Measurements from ENCODE around the gene ADRA1B.

ADRA1B gene

DNA sequence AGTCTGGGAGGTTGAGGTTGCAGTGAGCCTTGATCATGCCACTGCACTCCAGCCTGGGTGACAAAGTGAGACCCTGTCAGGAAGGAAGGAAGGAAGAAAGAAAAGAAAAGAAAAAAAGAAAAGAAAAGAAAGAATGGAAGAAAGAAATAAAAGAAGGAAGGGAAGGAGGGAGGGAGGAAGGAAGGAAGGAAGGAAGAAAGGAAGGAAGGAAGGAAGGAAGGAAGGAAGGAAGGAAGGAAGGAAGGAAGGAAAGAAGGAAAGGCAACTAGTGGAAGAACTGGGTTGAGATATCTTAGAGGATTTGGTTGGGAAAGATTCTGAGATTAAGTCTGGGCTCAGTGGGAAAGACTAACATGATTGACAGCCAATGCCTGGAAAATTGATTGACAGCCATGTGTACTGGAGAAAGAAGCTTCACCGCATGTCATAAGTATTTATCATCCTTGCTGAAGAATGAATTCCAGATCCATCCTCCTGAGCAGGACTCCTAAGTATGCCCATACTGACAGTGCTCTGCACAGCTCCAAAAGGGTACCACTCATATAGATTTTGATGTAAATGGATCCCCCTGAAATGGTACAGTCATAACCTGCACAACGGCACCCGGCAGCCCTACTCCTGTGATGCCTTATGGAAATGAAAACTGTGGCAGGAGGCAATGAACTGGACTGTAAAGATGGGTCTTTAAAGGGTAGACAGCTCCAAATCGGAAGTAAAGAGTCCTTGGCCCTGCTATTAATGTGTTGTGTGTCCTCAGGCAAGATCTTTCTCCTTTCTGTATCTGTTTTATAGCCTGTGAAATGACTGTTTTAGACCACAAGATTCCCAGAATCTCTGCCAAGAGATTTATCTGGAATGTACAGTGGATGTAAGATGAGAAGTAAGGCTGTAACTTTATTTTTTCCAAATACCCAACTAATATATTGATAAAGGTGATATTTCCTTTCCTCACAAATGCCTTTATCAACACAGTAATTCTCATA, 16.9 kb upstream of the ADRA1B start:
- FAIRE-seq (no peak), DNase-seq (ENCODE audit: extremely low spot score, insufficient read length, low read depth) (no peak)

DNA sequence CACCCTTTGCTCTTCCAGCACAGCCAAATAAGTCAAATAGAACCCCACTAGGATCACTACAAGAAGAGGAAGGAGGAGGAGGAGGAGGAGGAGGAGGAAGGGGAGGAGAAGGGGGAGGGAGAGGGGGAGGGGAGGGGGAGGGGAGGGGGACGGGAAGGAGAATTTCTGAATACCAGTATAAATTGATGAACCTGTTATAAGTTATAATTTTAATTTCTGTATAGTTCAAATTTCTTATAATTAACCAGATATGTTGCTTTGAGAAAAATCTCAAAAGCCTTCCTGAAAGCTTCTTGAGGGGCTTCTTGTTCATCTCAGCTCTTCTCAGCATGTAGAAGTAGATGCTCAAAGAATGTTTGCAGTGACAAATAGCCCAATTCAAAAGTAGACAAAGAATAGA, 15.0 kb upstream of the ADRA1B start:
- DNase-seq (ENCODE audit: extremely low spot score, insufficient read length, low read depth) (no peak), FAIRE-seq (no peak)

DNA sequence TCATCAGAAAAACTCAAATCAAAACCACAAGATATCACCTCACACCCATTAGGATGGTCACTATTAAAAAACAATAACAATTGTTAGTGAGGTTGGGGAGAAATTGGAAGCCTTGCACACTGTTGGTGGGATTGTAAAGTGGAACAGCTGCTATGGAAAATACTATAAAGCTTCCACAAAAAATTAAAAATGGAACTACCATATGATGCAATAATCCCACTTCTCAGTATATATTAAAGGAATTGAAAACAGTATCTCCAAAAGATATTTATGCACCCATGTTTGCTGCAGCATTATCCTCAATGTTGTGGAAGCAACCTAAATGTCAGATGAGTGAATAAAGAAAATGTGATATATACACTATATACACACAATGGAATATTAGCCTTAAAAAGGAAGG, 14.5 kb upstream of the ADRA1B start:
- DNase-seq (ENCODE audit: extremely low spot score, insufficient read length, low read depth) (no peak), FAIRE-seq (no peak)

DNA sequence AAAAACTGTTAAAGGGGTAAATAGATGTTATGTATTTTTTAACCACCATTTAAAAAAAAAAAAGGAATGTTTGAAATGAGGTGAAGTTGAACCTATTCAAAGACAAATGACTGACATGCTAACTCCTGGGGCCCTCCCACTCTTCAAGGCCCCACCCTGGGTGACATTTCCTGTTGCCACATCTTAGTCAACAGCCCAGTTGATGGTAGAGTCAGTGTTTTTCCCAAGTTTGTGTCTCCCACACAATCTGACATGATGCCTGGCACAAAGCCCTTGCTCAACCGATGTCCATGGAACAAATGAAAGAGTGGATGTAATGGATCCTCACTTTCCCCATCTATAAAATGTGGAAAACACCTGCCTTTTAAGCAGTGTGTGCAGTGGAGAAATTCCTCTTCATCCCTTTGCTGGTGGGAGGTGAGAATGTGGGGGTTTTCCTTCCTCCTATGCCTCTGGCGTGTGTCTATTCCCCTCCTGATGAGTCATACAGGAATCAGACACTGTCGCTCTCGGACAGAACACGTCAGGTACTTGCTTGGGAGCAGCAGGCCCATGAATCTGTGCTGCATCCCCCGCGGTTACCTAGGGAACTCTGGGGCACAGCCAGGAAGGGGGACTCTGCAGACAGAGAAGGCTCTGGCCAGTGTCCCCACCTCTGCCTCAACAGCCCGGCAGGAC, 13.7 kb upstream of the ADRA1B start:
- FAIRE-seq (no peak), DNase-seq (ENCODE audit: extremely low spot score, insufficient read length, low read depth) (no peak)

DNA sequence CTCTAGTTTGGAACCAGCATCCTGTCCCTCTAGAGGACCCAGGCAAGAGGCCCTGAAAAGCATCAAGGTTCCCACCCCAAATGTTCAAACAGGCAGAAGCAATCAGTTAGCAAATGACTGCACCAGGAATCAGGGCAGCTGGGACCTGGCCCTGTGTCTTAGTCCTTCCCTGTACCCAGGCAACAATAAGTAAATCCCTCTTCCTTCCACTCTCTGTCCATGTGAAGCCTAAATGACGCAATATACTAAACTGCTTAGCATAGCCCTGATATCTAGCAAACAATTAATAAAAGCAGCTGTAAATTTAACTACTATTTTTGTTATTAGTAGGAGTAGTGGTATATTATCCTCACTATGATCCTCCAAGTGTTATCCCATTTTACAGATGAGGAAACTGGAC, 13.2 kb upstream of the ADRA1B start:
- no peak for FAIRE-seq
- no peak for DNase-seq (ENCODE audit: extremely low spot score, insufficient read length, low read depth)

DNA sequence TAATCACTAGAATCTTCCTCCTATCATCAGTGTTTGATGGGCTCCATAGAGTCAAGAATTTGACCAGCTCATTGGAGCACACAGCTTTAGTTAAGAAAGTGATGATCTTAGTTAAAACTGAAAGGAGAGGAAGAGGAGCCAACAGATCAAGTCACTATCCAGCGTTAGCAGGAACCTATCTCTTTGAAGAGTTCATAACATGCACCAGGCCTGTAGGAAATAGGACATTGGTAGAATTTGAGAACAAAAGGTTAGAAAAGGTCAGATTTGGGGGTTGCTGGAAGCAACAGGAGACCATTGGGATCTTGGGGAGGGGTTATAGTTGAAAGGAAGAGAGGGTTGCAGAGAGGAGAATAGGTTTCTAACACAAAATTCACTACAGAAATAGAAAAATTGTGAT, 11.4 kb upstream of the ADRA1B start:
- FAIRE-seq (no peak), DNase-seq (ENCODE audit: extremely low spot score, insufficient read length, low read depth) (no peak)

DNA sequence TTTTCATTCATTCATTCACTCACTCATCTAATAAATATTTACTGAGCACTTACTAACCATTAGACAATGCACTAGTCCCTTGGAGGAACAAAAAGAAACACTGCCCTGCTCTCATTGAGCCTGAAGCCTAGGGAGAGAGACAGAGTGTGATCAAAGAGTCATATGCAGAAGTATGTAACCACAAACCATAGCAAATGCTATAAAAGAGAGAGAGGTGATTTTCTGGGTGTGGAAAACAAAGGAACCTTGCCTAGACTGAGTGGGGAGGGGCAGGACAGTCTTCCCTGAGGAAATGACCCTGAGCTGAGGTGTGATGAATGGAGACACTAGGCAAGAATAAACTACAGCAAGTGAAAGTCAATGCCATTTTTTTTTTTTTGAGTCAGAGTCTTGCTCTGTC, 10.8 kb upstream of the ADRA1B start:
- DNase-seq (ENCODE audit: extremely low spot score, insufficient read length, low read depth) (no peak), FAIRE-seq (no peak)

DNA sequence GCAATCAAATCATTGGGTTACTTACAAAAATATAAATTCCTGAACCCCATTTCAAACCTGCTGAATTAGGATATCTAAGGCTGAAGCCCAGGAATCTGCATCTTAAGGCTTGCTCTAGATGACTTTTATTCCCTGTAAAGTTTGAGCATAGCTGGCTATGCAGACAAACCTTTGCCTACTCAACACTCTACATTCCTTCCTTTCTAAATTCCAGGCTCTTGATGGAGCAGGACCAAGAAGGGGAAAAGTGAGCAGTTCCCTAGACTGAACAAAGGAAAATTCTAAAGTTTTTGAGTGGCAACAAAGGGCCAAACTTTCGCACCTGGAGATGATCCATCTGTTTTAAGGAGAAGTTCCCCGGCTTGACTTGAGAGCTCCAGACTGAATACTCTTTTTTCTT, 9.8 kb upstream of the ADRA1B start:
- DNase-seq (ENCODE audit: extremely low spot score, insufficient read length, low read depth) (no peak), FAIRE-seq (no peak)

DNA sequence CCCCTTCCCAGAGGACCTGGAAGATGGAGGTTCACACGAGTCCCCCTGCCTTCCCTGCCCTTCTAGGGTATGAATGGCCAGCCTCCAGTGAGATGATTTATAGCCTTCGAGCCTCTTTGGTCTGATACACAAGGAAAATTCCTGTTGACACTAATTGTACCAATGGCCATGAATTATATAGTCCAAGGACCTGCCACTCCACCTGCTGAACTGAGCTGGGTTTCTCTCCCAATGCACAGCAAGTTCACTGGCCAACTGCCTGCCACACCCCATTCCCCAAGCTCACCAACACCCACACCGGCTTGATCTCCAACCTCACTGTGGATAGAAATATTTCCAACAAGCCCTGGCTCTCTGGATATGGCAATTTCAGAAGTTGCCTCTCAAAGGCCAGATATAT, 9.3 kb upstream of the ADRA1B start:
- no peak for FAIRE-seq

DNA sequence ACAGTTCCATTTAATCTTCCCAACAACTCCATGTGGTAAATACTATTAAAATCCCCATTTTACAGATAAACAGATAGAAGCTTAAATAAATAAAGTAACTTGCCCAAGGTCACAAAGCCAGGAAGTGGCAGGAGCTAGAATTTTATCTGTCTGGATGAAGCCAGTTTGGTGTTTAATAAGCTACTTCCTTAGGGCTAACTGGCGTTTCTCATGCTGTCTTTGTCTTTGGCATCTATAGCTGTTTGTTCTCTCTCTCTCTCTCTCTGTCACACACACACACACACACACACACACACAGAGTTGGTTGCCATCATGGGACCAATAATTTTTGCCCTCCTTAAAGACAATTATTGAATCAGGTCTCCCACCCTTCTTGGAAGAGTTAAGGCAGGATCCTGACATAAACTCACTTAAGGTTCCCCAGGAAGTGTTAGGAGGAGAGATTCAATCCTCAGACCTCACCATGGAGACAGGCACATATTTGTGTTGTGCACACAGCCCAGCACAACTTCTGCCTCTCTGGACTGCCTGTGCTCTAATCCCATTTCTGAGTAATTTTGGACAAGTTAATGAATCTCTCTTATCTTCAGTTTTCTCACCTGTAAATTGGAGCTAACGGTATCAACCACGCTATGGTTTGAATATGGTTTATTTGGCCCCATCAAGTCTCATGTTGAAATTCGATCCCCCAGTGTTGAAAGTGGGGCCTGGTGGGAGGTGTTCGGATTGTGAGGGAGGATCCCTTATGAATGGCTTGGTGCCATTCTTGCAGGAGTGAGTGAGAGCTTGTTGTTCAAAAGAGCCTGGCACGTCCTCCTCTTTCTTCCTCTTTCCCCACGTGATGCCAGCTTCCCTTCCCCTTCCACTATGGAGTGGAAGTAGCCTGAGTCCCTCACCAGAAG, 8.3 kb upstream of the ADRA1B start:
- no peak for DNase-seq (ENCODE audit: extremely low spot score, insufficient read length, low read depth)
- no peak for FAIRE-seq

More for the DNA sequence above, 9.3 kb upstream of the ADRA1B start:
- DNase-seq (ENCODE audit: extremely low spot score, insufficient read length, low read depth) = no peak

DNA sequence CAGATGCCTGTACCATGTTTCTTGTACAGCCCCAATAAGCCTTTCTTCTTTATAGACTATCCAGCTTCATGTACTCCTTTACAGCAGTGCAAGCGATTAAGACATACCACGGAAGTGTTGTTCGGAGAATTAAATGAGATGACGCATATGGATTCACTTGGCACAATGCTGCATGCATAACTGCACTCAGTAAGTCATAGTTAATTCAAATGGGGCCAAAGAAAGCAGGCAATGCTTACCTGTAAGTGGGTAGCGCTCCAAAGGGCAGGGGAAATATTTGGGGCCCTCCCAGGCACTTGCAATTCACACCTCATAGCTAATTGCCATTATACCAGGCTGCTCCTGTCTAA, 7.7 kb upstream of the ADRA1B start:
- DNase-seq (ENCODE audit: extremely low spot score, insufficient read length, low read depth) = no peak
- no peak for FAIRE-seq

DNA sequence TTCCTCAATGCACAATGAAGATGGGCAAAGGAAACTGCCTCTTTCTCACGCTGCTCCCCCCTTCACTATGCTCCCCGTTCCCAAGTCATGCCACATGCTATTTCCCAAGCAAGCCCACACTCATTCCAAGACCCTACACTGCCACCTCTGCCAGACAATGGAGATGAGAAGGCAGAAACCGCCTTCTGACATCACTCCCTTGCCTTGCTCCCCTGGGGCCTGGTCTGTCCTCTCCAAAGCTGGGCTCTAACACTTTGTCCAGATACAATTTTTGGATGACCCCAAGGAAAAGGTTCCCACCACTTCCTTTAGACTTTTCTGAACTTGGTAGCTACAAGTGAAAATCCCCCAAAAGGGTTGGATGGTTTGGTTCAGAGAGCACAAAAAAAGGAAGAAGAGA, 7.2 kb upstream of the ADRA1B start:
- FAIRE-seq = no peak
- no peak for DNase-seq (ENCODE audit: extremely low spot score, insufficient read length, low read depth)

DNA sequence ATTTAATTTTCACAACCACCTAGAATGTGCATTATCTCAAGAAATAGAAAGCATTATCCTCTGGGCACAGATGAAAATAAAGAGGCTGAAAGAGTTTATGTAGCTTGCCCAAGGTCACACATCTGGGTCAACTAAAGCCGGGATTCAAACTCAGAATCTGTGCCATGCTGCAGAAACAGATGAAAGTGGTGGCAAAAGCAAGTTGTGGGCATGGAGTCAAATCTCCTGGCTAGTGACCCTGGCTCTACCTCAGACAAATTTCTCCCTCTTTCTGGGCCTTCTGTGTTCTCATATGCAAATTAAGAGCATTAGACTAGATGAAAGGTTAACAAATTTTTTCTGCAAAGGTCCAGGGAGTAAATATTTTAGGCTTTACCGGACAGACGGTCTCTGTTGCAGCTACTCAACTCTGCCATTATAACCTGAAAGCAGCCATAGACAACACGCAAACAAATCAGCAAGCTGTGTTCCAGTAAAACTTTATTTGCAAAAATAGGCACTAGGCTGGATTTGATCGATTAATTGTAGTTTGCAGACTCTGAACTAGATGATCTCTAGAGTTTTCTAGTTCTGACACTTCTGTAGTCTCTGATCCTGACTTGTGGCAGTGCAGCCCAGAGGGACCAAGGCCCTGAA, 6.0 kb upstream of the ADRA1B start:
- FAIRE-seq = no peak
- DNase-seq (ENCODE audit: extremely low spot score, insufficient read length, low read depth) = no peak

DNA sequence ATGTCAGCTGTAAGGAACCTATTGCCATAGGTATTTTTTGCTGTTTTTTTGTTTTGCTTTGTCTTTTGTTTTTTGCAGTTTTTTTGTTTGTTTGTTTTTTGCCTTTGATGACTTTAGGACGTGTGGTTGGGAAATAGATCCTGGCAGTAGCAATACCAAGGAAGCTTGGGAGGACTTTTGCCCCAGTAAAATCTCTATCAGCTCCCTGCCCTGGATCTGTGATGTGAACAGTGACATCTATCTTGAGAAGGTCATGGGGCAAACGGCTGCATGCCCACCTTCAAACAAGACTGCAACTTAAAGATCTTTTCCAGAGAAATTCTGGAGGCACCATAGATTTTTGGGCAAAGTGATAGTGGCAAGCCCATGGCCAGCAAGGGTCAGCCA, 5.4 kb upstream of the ADRA1B start:
- DNase-seq (ENCODE audit: extremely low spot score, insufficient read length, low read depth) = no peak
- FAIRE-seq = no peak

DNA sequence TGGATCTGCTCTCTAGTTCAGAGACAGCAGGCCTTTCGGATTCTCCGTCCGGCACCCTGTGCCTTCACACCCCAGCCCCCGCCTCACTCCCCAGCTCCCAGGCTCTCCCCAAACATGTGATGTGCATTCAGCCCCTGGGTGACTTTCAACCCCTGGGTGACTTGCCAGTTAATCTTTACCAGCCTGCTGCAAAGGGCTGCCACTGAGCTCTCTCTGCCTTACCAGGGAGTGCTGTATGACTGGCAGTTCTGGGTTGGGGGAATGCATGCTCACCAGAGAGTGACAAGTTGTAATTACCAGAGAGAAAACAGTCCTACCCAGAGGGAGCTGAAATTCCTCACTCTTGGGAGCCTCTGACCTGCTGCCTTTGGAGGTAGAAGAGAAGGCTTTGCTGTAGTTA, 4.9 kb upstream of the ADRA1B start:
- DNase-seq (ENCODE audit: extremely low spot score, insufficient read length, low read depth) = no peak
- no peak for FAIRE-seq

DNA sequence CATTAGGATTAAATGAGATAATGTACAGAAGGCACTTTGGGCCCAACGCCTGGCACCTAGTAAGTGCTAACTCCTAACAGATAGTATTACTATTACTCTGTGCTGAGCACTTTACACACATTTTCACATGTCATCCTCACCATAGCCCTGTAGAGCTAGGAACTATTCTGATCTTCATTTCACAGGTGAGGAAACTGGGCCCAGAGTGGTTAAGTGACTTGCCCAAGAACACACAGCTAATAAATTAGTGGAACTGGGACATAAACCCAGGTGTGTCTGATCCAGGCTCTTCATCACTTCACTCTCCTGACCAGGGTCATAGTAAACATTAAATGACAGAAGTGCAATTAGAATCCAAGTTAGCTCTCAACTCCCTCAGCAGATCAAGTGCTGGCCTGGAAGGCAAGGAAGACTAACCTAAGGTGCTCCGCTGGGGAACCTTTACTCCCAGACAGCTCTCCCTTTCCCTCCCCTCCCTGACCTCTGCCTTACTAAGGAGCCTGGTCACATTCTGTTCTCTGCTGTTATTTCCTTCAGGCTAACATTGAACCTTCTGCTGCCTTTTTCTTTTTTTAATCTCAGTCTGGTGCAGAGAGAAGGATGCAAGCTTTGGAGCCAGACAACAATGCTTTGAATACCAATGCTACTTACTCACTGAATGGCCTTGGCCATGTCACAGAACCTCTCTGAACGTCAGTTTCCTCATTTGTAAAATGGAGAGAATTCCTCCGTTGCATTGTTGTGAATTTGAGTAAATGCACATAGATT, 4.1 kb upstream of the ADRA1B start:
- DNase-seq (ENCODE audit: extremely low spot score, insufficient read length, low read depth) (no peak), FAIRE-seq (no peak)

DNA sequence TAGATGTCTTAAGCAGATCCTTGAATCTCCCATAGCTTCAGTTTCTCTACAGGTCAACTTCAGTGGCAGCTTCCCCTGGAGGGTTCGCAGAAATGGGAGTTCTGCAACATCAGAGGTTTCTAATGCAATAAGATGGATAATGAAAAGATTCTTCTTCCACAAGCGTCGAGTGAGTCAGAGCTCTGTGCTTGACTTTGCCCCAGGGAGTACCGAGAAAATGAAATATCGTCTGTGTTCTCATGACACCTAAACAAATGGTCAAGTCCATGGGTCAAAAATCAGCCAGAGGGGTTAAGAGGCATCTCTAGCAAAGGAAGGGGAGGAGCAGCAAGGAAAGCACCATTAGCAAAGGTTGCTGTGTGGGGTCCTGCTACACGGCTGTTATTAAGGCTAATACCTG, 3.2 kb upstream of the ADRA1B start:
- DNase-seq (ENCODE audit: extremely low spot score, insufficient read length, low read depth) (no peak), FAIRE-seq (no peak)

DNA sequence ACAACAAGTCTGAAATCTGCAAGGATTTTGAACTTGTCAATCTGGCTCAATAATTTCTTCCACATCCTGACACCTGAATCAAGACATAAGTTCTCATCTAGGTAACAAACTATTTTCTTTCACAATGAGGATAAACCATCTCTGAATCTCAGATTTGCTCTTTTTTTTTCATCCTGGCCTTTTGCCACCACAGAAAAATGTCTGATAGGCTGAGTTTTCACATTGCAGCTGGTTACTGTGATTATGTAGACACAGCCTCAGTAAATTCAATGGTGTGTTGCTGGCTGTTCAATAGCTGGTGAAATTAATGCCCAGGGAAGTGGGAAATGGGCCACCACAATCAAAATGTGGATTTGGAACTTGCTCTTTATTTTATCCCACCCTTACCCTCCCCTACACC, 2.8 kb upstream of the ADRA1B start:
- FAIRE-seq (no peak), DNase-seq (ENCODE audit: extremely low spot score, insufficient read length, low read depth) (no peak)
